Right lung (tissue), 5 donors: Measurements from ENCODE around the gene ISY1. TPM values are rescaled to one million over a fixed set of nuclear protein-coding genes. Genes with fewer than 3 reads are reported as not detected.
"Not testable (repeated sequence)": the region's sequence is repeated elsewhere in the genome, so short reads cannot be mapped to it uniquely, and the experiment has no call there.

Experiments
- DNase-seq, 2 donors: peaks; one replicate each; pipeline ENCODE4 v3.0.0-alpha.2; 2013
- polyA plus RNA-seq, 5 donors: library from polyadenylated mRNA; unstranded; fragments of 120-200 nt; gene quantifications; one replicate each; pipeline versions ENCODE4 v1.2.1 to v1.2.3, GENCODE V29; 2013; ENCODE audit warnings: inconsistent platforms in 1 of 5, low replicate concordance in 1 of 5; ENCODE audit not compliant: insufficient read length in 5 of 5, insufficient read depth in 1 of 5

The ISY1 gene
- polyA plus RNA-seq, 5 donors: 48.5 to 66.6 (median 51.3) TPM

GRCh38 chr3:129121016-129121791 lies 39.7 kb downstream of the ISY1 start:
- peak; percentile 30 to 34 for DNase-seq

- DNase-seq: peak; percentile 80 to 86
Observed at GRCh38 chr3:129120254-129121004, 40.4 kb downstream of the ISY1 start.

GRCh38 chr3:129119365-129120100 lies 41.3 kb downstream of the ISY1 start:
- no peak for DNase-seq

- no peak for DNase-seq
Observed at GRCh38 chr3:129118745-129119144, 42.1 kb downstream of the ISY1 start.

- DNase-seq: no peak
Observed at GRCh38 chr3:129117134-129117533, 43.7 kb downstream of the ISY1 start.

- no peak for DNase-seq
Observed at GRCh38 chr3:129116482-129116946, 44.3 kb downstream of the ISY1 start.

GRCh38 chr3:129114455-129114854 lies 46.4 kb downstream of the ISY1 start:
- DNase-seq: no peak

GRCh38 chr3:129112308-129113052 lies 48.4 kb downstream of the ISY1 start:
- DNase-seq: no peak

GRCh38 chr3:129111076-129111780 lies 49.6 kb downstream of the ISY1 start:
- not testable (repeated sequence) for DNase-seq

GRCh38 chr3:129107793-129108192 lies 53.1 kb downstream of the ISY1 start:
- no peak for DNase-seq

- no peak for DNase-seq
Observed at GRCh38 chr3:129106866-129107565, 53.8 kb downstream of the ISY1 start.

- no peak for DNase-seq
Observed at GRCh38 chr3:129106320-129106719, 54.5 kb downstream of the ISY1 start.

GRCh38 chr3:129105862-129106261 lies 55.0 kb downstream of the ISY1 start:
- DNase-seq: no peak

- no peak for DNase-seq
Observed at GRCh38 chr3:129104498-129105079, 56.3 kb downstream of the ISY1 start.

GRCh38 chr3:129104051-129104450 lies 56.8 kb downstream of the ISY1 start:
- DNase-seq: no peak

- DNase-seq: no peak
Observed at GRCh38 chr3:129103296-129103695, 57.6 kb downstream of the ISY1 start.

- no peak for DNase-seq
Observed at GRCh38 chr3:129101370-129102138, 59.3 kb downstream of the ISY1 start.

- no peak for DNase-seq
Observed at GRCh38 chr3:129100274-129100673, 60.6 kb downstream of the ISY1 start.

GRCh38 chr3:129095285-129095684 lies 65.6 kb downstream of the ISY1 start:
- DNase-seq: no peak
